GM21381 (cell line): ENCODE results near the gene SLC9A9.
A peak's percentile ranks its signal among the peaks of the same experiment; 100 is the strongest.

Source experiments
- ATAC-seq: cut with Tn5 transposase; IDR thresholded peaks from one replicate; pipeline ENCODE4 v1.9.1; 2021; ENCODE audit warnings: mild to moderate bottlenecking, moderate library complexity; ENCODE audit not compliant: unreplicated experiment

Gene SLC9A9

DNA sequence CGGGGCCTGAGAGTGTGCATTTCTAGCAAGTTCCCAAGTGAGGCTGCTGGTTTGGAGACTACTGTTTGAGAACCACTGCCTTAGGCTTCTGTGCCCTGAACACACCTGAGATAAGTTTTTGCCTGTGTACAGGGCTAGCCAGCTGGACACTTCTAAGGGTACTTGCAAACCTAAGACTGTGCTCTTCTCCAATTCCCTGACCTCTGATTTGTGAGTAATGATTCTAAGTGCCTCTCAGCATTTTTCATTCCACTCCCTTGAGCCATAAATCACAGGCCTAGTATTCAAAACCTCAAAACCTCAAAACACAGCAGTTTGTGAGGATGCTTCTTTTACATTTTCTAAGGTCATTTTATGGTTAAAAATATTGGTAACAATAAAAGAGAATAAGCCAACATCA, 580.3 kb downstream of the SLC9A9 start:
- no peak for ATAC-seq

GRCh38 chr3:143266927-143267326, 581.3 kb downstream of the SLC9A9 start:
- peak; percentile 72 for ATAC-seq

DNA sequence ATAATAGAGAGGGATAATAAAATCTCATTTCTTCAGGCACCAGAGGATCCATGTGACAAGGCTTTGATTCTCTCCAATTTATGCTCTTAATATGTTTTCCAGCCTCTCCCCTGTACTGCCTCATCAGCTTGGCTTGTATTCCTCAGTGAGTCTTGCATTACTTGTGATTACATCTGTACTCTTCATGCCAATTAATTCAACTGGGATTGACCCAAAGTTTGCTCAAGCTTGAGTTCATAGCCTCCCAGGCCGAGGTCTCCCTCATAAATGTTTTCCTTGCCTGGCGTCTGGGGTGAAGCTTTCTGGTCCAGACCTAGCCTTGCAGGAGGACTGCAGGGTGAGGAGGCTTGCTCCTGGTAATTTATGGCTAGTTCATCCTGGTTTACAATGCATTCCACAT, 581.8 kb downstream of the SLC9A9 start:
- ATAC-seq = no peak

GRCh38 chr3:143265501-143266070, 582.7 kb downstream of the SLC9A9 start:
- ATAC-seq = no peak

DNA sequence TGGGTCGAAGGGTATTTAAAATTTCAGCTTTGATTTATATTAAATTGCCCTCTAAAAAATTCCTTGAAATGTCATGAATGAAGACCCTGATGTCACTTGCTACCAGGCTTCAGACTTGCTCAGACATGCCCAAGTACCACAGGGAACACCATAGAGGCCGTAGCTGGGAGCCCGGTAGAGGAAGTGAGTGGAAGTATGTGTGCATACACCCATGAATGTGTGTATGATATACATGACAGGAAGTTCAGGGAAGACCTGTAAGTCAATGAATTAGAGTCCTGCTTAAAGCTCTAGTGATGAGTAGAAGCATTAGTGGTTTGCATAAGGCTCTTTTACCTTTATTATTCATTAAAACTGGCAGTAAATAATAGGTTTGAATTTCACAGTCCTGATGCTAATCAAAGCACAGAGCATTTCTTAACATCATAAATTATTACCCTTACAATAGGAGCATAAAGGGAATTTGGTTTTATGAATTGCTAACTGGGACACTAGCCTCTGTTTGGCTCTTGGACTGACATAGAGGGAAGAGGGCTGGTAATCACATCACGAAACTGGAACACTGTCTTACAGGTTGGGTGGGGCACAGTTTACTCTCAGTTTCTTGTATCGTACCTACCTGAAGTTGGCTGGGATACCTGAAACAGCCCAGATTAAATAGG, 584.3 kb downstream of the SLC9A9 start:
- ATAC-seq = no peak

DNA sequence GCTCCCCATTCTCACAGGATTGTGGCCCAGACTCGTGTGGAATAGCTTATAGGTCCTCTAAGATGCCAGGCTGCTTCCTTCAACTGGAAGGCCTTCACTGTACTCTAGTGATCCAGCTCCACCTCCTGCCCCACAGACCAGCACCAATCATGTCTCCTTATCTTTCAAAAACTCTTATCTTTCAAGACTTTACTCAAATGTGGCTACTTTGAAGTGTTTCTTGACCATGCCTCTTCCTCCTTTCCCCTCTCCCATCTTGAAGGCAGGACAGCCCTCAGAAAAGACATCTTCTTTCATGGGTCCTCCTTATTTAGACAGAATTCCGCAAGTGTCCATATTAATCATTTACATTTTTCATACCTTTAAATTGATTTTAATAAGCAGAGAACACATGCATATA, 586.4 kb downstream of the SLC9A9 start:
- ATAC-seq = no peak

DNA sequence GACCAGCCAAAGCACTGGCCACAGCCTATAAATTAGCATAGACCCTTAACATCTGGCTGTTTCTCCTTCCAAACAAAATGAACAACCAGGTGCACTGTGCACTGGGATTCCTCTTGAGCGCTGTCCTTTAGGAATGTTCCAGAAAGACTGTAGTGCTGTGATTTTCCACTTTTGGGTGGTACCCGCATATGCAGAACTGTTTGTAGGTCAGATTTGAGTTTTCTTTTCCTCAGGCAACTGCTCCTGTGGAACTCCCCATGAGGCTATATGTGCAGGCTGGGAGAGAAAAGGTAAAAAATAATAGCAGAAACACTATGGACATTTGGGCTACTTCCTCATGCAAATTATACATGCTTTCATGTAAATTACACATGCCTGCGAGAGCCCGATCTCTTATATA, 589.6 kb downstream of the SLC9A9 start:
- no peak for ATAC-seq

GRCh38 chr3:143256416-143256815, 591.9 kb downstream of the SLC9A9 start:
- no peak for ATAC-seq

DNA sequence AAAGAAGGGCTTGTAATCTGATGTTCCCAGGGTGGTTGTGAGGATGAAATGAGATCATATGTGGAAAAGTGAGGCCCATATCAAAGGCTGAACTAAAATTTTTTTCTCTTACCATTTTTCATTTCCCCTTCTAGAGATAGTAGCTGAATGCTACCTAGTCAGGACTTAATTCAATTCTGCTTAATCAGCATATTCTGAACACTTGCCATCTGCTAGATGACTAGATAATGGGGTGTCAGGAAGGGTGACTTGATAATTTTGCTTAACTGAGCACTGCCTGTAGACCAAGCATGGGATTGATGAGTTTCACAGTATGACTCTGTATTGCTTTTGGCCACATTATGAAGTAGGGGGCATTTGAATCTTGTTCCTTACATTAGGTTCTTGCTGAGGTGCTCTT, 592.5 kb downstream of the SLC9A9 start:
- ATAC-seq = no peak

GRCh38 chr3:143252931-143253330, 595.3 kb downstream of the SLC9A9 start:
- ATAC-seq = no peak

DNA sequence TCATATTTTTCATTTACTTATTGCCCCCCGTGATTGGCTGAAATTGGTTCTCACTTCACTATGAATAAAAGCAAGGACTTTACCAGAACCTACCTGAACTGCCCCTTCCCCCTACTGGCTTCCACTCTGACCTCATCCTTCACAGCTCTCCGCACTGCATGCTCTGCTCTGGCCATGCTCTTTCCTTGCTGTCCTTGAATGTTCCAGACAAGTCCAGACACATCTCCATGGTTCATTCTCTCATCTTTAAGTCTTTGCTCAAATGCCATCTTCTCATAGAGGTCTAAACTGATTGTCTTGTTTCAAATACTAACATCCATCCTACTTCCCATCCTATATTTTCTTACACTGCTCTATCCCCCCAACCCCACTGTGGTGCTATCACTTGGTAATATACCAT, 599.3 kb downstream of the SLC9A9 start:
- ATAC-seq = no peak

DNA sequence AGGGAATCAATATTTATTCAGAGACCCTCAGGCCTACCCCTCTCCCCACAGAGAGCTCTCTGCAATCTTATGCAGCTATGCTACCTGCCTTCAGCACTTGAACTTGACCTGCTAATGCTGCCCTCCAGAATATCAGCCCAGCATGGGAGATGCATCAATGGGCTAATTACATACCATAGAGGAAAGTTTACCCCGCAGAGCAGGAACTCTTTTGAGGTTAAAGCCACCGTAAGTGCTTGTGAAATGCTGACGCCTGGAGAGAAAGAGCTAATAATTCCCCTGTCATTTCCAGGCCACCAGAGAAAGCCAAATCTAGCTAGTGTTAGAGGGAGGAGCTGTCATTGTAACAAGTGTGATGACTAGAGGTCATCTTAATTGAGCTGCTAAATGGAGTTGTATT, 601.2 kb downstream of the SLC9A9 start:
- no peak for ATAC-seq

DNA sequence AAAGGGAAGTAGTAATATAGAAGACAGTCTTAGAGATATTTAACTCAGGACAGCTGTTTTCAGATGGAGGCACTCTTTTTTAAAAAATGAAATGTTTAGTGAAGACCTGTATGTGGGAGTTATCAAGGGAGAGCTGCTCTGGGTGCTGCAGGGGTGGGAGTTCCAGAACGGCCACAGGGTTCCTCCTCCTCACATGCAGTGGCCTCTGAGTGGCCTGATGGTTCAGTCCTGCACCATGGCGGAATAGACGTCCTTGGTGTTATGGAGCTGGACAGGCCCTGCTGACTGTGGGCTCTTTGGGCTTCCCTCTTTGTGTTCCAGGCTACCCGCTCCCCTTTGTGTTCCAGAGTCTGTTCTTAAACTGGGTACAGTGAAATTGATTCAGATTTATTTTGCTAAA, 602.6 kb downstream of the SLC9A9 start:
- ATAC-seq = no peak

DNA sequence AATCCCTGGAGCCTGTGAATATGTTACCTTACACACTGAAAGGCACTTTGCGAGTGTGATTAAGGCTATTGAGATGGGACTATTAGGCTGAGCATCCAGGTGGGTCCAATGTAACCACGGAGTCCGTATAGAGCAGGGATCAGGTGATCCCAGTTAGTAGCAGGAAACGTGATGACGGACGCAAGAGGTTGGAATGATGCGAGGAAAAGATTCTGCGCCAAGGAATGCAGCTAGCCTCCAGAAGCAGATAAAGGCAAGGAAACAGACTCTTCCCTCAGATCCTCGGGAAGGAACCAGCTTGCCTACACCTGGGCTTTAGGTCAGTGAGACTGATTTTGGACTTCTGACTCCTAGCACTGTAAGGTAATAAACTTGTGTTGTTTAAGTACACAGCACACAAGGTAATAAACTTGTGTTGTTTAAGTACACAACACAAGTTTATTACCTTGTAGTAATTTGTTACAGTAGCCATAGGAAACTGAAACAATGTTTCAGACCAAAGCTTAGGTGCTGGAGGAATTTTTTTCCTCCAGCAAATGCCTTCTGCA, 603.7 kb downstream of the SLC9A9 start:
- ATAC-seq = no peak

- no peak for ATAC-seq
Measured at GRCh38 chr3:143243686-143244085, 604.6 kb downstream of the SLC9A9 start.

DNA sequence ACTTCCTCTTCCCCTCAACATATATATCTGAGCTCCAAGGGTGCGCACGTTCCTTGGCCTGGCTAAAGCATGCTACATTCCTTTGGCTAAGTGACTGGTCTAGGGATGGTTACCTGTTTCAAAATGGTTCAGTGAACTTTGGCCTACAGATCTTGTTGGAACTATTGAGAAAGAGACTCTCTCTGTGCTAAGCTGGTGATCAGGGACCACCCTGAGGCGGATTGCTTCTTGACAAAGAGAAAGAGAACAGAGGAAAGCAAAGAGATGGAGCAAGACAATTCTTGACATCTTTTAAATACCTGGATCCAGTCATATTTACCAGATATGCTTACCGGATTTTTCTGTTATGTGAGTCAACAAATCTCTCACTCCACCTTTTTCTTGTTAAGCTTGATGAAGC, 605.6 kb downstream of the SLC9A9 start:
- no peak for ATAC-seq

GRCh38 chr3:143242101-143242500, 606.2 kb downstream of the SLC9A9 start:
- no peak for ATAC-seq

- ATAC-seq = no peak
Measured at GRCh38 chr3:143241481-143241951, 606.8 kb downstream of the SLC9A9 start.

GRCh38 chr3:143240886-143241285, 607.4 kb downstream of the SLC9A9 start:
- no peak for ATAC-seq

DNA sequence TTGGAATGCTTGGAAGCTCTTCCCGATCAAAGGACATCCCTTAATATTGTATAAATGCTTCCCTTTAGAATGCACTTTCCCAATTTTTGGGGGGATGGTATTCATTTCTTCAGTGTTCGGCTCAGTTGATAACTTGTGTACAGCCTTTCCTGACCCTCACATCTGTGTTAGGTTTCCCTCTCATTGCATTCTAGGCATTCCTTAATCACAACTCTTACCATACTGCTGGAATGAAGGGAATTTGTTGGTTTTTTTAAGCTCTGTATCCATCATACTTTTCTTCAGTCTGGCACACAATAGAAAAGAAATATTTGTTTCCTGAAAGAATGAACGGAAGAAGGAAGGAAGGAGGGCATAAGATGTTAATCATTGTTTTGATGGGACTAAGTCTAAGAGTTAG, 609.2 kb downstream of the SLC9A9 start:
- no peak for ATAC-seq

- no peak for ATAC-seq
Measured at GRCh38 chr3:143237077-143237627, 611.1 kb downstream of the SLC9A9 start.

- ATAC-seq = no peak
Measured at GRCh38 chr3:143236226-143236964, 611.9 kb downstream of the SLC9A9 start.
